ENCODE results near the gene ZNG1C.
"Not testable (repeated sequence)": the region's sequence is repeated elsewhere in the genome, so short reads cannot be mapped to it uniquely, and the experiment has no call there.

ZNG1C gene

DNA sequence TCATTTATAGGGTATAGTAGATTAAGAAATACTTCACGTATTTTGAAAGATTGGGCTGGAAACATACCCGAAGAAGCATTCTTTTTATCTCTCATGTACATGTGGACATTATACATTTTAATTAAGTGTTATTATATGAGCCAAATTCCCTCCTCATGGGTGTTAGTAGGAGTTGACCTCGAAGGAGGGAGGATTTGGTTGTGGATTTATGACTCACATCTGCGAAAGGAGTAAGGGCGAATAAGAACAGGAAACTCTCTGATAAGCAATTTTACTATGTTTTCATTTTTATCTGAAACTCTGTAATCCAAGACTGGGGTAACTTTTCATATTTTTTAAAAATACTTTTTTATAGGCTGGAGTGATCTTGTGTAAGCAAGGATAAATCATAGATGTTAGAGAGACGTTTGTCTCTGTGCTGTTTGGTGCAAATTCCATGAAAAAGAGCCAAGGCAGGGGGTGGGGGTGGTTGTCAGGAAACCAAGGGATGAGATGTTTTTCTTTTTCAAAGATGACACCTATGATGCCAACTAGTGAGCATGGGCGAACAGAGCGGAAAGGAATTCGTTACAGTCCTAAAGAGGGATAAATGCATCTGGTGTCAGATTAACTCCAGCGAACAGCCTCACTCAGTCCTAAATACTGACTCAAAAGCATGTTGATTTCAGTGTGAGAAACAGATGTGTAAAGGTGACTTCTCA is 95.0 kb downstream of the ZNG1C start:
- H3K4me3 ChIP-seq (ENCODE audit: low read depth, low read length); DNase-seq (ENCODE audit: low read depth): not testable (repeated sequence)

DNA sequence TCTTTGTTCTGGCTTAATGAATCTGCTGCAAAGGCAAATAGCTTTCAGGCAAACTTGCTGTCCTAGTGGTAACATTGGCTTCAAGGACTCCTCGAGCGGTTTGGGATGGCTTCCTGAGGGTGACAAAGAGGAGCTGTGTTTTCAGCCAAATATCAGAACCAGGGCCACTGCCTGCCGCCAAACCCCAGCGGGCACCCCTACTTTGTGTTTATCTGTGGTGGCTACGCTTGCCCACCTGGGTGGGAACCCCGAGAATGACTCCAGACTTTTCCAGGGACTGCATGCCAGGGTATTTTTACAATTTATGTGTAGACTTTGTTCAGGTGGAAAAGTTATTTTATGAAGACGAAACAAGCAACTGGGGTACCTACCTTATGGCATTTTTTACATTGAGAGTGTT is 96.2 kb downstream of the ZNG1C start:
- not testable (repeated sequence) for H3K4me3 ChIP-seq (ENCODE audit: low read depth, low read length); DNase-seq (ENCODE audit: low read depth)

DNA sequence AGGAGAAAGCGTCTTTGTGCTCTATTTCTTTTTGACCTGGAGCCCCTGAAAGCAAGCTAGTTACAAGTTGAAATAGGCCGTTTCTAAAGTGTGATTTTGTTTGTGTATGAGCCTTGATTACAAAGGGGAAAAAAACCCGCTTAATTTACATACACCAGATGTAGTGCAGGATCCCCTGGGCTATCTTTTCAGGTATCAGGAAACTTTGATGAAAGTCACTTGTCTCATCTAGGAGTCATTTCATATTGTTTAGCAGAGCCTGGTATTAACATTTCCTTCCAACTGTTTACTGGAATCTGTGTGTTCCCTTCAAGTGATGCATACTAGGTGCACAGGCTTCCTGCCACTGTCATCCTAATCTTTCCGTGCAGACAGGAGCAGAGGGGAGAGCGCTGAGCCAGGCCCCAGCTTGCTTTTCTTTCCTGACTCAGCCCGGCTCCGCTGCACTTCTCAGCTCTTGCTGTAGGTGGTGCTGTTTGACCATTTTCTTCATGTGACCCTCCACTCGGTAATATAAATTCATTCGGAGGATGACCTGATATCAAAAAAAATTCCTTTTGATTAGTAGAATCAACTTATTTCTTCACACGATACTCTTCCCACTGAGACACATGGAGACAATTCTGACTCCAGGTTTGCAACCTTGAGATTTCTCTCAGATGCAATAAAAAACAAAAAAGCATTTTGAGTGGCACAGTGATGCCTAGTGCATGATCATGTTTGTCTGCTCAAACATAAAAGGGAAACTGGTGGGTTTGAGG is 100.7 kb downstream of the ZNG1C start:
- DNase-seq (ENCODE audit: low read depth); H3K4me3 ChIP-seq (ENCODE audit: low read depth, low read length): not testable (repeated sequence)

DNA sequence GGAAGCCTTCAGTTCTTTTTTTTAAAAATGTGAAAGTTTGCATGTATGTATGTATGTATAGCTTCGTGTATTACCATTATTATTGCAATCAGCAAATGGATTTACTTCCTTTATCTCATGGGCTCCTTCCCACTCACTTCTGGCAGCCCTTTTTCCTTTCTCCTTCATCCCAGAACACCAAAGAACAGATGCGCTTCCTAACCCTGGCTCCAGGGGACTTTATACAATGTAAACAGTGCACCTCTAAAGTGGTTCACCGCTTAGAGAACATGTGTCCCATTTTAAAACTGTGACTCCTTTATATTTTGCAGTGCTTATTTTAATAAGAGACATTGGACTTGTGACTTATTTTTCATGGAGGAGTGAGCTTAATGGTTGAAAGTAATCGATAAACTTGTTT is 101.5 kb downstream of the ZNG1C start:
- DNase-seq (ENCODE audit: low read depth); H3K4me3 ChIP-seq (ENCODE audit: low read depth, low read length): not testable (repeated sequence)

DNA sequence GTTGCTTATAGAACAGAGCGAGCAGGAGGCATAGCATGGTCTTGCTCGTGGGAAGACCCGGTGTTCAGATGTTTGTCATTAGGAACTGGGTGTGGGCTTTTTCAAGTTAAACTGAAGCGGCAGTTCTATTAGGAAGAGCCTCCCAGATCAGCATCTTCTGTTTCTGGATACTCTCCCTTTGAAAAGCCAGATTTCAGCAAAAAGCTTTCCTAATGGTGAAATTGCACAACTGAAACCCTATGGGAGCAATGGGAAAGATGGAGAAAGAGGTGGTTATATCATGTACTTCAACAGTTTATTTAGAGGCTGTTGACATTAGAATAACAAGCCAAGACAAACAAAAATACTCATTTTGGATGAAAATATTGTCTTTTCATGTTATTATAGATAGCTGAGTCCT is 102.2 kb downstream of the ZNG1C start:
- not testable (repeated sequence) for H3K4me3 ChIP-seq (ENCODE audit: low read depth, low read length); DNase-seq (ENCODE audit: low read depth)
